ENCODE results near the gene MAP3K14.
"Not testable (repeated sequence)": the region's sequence is repeated elsewhere in the genome, so short reads cannot be mapped to it uniquely, and the experiment has no call there.

Gene MAP3K14

DNA sequence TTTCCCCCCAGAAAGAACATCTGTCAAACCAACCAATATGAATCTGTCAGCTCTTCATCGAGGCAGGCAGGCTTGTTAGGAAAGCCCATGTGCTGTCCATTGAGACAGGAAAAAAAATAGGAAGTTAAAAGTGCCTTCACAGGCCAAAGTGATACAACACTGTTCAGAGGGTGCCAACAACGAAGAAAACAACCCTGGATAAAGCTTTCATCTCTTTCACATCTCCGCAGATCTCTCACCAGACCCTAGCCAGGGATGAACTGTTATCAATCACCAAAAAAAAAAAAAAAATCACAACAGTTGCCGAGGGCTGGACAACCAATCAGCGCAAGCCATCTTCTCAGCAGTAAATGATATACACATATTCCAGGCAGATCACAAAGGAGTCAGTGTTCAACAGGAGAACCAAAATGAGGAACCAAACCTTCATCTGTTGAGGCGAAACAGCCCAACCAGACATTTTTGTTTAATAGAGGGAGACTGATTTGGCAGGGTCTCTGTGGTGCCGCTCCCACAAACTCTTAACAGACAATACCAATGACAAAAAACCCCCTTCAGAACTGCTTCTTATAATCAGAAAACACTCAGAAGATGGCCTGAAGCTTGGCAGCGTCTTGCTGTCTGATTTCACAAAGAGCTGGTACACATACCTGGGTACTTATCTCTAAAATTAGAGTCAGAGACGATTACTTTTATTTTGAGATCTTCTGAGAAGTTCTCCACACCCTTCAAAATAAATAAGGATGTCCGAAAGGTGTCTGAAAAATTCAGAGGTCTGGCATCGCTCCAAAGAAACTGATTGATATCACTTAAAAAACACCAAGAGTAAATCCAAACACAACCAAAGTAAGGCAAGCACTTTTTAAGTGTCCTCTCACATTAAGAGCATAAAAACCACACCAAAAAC, 1.8 kb downstream of the MAP3K14 start:
- no peak for DNase-seq

DNA sequence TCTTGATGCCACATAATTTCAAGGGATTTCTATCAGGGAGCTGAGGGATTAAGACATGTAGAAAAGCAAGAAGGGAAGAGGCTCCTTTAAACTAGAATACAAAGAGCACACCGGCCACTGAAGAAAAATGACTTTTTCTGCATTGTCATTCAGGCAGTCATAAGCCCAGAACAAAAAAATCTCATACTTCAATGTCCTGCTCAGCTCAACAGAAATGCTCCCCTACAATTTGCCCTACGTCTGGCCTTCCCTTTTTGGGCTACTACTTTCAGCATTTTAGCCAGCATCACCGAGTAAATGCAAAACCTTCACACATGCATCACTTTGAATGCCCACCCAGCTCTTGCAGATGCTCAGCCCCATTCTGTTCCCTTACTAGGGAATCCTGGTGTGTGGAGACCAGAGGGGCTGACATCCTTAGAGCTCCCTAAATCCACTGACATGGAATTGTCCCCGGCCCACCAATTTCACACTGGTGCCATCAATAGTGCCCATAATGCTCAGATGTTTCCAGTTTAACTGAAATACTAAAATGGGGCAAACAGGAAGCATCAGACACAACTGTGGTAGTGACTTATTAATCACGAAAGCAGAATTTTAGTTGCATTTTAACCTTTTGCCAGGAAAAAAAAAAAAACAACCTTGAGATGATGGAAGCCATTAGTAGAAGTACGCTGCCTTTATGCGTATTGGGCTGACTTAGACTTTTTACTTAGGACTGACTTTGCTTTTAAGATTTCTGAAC, 2.7 kb downstream of the MAP3K14 start:
- no peak for DNase-seq

DNA sequence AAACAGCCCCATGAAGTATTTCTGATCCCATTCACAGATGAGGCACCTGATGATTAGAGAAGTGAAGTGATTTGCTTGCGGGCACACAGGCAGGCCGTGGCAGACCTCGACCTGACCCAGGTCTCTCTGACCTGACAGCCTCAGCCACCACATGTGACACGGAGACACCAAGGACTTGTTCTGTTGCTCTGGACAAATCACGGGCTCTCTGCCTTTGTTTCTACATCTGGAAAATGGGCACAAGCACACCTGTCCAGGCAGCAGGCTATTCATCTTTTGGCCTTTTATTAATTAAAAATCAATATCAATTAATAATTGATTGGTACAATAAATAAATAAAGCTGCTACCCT, 3.4 kb downstream of the MAP3K14 start:
- no peak for DNase-seq

DNA sequence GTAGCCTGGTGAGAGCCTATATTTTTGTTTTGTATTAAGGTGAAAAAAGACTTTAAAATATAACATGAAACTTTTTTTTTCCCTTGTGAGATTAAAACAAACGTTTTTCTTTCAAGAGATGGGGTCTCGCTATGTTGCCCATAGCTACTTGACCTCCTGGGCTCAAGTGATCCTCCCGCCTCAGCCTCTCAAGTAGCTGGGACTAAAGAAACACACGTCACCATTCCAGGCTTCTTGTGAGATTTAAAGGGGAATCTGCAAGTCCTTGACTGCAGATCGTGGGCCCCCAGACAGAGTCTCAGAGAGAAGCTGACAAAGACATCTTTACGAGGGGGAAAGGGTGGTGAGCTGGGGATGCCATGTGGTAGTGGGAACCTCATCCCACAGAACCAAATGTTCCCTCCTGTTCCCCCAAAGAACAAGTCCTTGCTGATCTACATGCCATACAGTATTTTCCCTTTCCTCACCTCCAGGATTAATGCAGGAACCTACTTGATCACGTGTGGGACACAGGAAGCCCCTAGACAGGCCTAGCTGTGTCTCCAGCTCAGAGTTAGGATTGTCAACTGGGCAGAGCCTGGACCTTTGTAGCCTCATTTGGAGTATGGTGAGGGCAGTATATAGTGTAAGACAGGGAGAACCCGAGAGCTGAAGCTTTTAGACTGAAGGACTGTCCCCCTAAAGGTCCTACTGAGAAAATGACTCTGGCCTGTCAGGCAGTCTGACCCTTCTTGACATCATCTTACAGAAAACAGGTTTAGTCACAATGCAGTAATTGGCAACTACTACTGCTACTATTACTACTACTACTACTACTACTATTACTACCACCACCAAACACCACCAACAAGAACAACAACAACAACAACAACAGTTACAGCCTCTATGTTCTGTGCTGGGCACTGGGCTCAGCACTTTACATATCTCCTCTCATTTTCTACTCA, 4.1 kb downstream of the MAP3K14 start:
- DNase-seq, result no peak

DNA sequence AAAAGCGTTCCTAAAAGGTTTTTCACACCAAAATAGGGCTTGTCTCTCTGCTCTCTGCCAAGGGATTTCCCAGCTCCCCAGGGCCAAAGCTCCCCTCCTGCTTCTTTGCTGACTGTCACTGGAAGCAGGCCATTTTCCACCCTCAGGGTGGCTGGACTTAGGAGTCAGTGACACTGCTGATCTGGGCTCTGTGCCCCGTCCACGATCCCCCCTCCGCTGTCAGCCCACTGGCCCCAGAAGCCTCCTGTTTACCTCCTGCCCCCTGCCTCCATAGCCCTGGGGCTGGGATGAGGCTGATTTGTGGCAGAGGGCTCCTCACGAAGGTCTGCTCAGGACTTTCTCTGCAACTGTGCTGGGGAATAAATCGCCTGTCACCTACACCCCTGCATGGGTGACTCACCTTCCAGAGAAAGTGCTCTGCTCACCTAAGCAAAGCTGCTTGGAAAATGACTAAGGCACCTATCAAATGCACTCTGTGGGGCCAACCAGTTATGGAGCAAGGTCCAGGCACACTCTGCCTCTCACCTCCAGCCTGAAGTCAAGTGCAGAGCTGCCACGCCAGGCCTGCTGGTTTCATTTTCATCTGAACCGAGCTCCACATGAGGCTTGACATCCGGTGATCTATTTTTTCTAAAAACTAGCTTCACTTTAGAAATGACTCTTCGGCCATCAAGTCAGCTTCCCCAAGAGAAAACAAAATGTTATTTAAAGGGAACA, 4.9 kb downstream of the MAP3K14 start:
- no peak for DNase-seq

DNA sequence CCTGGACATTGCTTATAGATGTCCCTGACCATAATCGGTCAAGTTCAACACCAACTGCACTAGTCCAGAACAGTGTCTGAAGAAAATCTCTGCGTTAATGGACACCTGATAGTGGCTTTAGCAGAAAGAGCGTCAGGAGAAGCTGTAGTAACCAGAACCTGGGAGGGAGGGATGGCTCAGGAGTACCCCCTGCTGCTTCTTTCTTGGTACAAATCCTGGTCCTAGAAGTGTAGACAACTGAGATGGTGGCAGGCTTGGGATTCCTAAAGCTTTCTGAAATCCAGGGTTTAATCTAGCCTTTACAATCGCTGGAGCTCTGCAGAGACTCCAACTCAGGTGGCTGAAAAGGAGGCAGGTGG, 5.4 kb downstream of the MAP3K14 start:
- DNase-seq, result no peak

DNA sequence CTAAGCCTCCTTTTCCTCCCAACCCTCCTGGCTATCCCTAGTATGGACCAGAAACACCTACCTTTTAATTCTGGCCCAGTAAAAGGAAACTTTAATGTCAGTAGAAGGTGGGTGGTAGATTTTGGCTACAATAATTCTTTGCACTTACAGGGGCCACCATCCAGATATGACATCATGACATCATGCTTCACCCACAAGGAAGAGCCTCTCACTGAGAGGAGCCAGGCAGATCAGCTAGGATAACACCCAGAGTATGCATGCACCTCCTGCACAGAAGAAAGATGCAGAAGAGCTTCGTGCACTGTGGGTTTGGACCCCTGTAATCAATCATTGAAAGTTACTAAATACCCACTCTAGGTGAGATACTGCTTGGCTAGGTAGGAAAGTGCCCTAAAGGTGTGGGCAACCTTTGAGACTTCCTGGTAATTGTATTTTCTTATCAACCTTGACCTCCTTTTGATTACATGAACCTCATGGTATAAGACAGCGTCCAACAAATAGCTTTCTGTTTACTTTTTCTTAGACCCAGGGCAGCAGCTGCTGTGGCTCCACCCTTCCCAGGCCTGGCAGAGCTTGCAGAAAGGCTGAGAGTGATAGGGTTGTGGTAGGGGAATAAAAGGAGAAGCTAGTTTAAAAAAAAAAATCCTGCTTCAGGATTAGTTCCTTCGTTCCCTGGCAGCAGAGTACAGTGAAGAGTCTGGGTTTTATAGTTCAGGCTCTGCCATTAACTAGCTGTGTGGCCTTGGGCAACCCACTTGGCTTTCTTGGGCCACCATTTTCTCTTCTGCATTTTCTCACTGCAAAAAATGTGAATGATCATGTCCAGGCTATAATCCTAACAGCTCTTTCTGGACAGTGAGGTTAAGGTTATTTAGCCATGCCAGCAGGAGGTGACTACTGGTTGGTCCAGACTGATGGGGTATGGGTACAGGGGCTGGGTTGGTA, 6.2 kb downstream of the MAP3K14 start:
- no peak for DNase-seq

DNA sequence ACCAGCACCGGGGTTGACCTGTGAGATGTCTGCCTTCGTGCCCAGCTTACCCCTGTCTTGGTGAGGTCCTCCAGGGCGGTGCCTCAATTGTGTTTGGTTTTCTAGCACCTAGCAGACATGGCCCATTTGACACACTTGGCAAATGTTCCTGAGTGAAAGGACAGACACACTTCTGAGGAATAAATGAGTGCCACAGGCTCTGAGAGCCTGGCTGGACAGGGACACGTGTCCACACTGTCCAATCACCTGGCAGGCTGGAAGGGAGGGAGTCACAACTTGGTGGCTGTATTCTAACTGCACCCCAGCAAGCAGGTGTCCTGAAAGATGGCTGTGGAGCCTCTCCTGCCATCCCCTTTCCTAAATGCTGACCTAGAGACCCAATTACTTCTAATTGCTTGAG, 7.4 kb downstream of the MAP3K14 start:
- DNase-seq, result no peak

DNA sequence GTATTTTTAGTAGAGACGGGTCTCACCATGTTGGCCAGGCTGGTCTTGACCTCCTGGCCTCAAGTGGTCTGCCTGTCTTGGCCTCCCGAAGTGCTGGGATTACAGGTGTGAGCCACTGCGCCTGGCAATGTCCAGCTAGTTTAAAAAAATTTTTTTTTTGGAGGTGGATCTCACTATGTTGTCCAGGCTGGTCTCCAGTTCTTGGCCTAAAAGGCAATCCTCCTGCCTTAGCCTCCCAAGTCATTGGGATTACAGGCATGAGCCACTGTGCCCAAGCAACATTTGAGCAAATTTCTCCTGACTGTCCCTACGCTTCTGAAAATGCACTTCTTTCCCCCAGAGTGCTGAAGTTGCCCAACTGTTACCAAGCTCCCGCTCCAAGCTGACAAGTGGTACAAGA, 8.0 kb downstream of the MAP3K14 start:
- DNase-seq, result no peak

DNA sequence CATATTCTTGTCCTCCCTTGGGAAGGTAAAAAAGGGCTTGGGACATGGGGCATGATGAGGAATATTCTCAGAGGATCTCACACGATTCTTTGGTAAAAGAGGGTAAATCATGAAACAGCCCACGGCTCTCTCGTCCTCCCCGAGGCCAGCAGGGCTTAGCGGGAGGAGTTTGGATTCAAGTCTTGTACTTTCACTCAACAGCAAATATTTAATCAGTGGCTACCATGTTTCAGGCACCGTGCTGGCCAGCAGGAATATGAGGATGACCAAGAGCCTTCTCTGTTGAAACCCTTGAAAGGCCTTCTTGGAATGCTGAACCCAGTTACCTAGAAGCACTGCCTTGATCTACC, 8.8 kb downstream of the MAP3K14 start:
- no peak for DNase-seq

DNA sequence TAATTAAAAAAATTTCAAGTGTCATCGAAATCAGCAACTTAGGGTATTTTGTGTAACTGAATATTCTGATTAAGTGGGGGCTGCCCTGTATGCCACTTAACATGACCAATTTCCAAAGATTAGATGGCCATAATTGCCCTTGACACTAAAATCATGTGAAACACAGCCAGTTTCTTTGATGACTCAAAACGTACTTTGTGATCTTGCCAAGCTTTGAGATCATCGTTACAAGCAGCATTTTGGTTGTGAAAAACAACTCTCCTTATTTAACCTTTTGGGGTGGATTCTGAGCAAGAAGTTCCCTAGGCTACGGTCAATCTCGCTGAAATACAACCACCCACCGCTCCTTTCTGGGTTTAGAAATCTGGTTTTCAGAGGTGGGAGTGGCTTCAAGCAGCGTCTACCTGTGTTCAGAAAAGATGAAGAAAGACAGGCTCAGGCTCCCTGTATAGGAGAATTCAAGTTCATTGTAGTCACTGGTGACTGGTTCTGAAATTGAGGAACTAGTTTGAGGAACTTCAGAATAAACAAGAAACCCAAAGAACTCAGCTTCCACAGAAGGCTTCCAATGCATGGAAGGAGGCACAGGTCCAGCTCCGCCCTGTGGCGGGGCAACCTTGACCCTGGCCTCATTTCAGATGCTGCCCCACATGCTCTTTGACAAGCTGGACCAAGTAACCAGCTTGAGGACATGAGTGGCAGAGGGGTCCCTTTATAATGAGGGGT, 9.4 kb downstream of the MAP3K14 start:
- no peak for DNase-seq

DNA sequence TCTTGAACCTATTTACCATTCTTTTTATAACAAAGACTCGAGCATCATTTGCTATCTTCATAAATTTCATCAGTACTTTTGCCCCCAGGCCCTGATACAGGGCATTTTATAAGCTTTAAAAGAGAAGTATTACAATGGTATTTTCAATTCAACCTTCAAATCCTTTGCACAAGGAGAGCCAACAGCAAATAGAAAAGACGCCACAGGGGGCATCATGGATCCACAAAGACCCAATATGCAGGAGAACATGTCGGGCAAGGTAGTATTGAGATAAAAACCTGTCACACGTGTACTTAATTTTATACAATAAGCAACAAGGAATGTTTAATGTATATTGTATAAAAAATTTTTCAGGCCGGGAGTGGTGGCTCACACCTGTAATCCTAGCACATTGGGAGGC, 10.2 kb downstream of the MAP3K14 start:
- DNase-seq, result no peak

DNA sequence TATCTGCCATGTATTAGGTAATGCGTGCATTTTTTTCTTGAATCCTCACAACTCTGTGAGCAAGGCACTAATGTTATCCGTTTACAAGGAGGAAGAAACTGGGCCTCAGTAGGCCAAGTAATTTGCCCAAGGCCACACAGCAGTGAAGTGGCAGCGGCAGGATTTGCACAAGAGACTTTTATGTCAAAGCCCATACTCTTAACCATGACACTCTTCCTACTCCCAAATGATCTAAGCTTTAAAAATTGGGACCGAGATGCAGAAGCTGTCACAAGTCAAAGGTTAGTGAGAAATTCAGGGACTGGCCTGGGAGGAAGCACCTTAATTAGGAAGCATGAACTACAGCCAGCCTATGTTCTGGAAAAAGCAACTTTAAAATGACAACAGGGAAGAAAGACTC, 10.7 kb downstream of the MAP3K14 start:
- DNase-seq, result no peak

DNA sequence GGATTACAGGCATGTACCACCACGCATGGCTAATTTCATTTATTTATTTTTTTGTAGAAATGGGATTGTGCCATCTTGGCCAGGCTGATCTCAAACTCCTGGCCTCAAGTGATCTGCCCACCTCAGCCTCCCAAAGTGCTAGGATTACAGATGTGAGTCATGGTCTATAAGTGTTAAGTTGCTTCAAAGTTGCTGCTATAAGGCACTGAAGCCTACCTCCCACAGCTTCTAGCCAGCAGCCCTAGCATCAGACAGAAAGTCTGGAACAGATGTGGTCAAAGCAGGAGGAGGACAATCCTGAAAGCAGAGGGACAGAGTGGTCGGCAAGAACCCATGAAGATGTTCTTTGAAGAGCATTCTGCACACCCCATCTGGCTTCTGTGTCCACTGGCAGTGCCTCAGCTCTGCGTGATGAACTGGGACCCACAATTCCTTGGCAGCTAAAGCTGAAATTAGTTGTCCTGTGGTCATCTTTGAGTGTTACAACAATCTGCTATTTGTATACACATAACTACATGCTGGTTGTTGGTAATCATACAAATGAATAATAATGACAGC, 11.2 kb downstream of the MAP3K14 start:
- DNase-seq, result no peak

DNA sequence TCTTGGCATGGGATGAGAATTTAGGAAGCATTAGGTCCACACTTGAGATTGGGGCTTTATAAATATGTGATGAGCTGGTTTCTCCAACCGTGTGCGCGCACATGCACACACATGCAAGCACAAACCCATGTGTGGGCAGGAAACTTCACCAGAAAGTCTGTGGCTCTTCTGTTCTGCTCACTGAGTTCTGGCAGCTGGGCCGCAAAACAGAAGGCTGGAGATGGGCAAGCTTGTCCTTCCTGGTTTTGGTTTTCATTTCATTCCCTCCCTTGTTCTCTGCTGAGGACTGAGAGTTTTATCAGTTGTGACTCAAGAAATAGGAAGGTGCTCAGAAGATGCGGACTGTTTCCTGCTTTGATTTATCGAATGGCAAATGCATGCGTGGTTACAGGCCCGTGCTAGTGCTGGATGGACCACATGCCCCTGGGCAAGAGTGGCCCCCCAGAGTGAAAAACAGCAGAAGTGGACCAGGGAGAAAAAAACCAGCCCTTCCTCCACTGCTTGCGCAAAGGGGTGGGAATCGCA, 14.1 kb downstream of the MAP3K14 start:
- no peak for DNase-seq

DNA sequence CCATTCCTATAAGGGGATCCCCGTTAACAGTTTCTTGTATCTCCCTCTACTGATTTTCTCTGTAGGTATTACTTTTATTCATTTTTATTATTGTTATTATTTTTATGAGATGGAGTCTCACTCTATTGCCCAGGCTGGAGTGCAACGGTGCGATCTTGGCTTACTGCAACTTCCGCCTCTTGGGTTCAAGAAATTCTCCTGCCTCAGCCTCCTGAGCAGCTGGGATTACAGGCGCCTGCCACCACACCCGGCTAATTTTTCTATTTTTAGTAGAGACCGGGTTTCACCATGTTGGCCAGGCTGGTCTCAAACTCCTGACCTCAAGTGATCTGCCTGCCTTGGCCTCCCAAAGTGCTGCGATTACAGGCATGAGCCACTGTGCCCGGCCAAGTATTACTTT, 14.6 kb downstream of the MAP3K14 start:
- DNase-seq, result not testable (repeated sequence)

DNA sequence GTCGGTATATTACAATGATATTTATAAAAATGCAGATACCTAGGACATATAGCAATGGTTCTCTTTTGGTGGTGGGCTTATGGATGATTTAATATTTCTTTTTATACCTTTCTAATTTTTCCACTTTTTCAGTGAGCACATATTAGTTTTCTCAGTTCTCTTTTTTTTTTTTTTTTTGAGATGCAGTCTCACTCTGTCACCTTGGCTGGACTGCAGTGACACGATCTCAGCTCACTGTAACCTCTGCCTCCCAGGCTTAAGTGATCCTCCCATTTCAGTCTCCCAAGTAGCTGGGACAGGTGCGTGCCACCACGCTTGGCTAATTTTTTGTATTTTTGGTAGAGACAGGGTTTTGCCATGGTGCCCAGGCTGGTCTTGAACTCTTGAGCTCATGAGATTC, 15.1 kb downstream of the MAP3K14 start:
- no peak for DNase-seq

DNA sequence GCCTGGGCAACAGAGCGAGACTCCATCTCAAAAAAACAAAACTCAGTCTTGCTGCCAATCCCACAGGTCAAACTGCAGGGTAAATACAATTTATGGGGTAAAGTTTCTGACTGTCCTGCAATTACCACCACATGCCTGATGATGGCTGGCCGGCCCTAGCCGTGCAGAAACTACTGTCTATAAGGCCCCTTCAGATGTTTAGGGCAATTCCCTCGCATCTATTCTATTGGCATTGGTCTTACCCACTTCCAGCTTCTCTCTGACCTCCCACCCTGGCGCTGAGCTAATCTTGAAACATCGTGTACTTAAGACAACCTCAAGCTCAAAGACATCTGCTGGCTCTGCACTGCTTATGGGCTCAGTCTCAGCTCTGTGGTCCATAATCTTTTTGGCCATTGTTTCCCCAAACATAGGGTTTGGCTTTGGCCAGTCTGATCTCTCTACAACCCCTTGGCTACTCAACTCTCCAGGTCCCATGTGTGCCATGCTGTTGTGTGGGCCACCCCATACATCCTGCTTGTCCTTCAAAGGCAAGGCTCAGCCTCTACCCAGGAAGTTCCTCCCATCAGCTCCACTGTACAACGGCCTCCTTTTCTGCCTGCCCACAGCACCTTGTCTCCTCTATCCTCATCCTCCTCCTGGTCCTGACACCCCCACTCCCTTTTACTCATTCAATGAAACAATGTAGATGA, 16.6 kb downstream of the MAP3K14 start:
- DNase-seq, result no peak

DNA sequence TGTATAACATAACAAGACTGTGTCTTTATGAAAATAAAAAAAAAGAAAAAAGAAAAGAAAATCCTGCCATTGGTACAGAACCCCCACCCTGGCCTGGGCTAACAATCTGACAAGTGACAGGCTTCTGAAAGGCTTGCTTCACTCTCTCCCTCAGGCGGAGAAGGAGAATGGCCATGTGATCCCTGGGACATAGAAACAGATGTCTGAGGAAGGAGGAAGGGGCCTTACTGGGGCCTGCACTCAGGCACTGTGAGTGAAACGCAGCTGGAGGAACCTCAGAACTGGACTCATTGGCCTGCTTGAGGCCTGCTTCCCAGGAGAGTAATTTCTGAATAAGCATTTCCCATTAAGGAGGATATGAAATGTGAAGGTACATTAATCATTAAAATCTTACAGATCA, 17.5 kb downstream of the MAP3K14 start:
- no peak for DNase-seq

Data from SHP77 treated with DMSO at 0.1 percent for 48 hours (cell line).